Measurements from ENCODE around the gene NKAIN1. TPM values are rescaled to one million over a fixed set of nuclear protein-coding genes. Genes with fewer than 3 reads are reported as not detected.

NKAIN1 gene
- total and polyA plus RNA-seq, 2 of the 13 experiments (the other 11 are each of a cell fraction or from before 2014, with no cell fraction given), result 0.29 to 0.40 TPM

DNA sequence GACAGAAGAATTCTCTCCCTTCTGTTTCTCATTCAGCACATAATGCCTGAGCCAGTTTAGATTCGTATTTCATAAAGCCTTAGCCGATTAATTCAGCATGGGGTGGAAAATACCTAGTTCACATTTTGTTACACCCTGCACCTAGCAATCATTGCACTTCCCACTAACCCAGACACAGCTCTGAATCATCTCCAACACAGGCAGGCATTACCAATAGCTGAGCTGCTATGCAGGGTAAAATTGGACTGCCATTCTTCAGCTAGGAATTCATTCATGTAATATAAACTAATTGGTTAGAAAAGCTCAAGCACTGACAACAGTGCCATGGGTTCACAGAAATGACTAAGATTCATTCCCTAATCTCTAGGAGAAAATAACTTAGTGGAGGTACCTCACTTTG lies 26.9 kb upstream of the NKAIN1 start (continued):
- no peak for TF ChIP-seq RBM39 (IDR thresholded peaks at IDR 0.05; ENCODE audit: low read depth, low read length, poor library complexity, severe bottlenecking)

DNA sequence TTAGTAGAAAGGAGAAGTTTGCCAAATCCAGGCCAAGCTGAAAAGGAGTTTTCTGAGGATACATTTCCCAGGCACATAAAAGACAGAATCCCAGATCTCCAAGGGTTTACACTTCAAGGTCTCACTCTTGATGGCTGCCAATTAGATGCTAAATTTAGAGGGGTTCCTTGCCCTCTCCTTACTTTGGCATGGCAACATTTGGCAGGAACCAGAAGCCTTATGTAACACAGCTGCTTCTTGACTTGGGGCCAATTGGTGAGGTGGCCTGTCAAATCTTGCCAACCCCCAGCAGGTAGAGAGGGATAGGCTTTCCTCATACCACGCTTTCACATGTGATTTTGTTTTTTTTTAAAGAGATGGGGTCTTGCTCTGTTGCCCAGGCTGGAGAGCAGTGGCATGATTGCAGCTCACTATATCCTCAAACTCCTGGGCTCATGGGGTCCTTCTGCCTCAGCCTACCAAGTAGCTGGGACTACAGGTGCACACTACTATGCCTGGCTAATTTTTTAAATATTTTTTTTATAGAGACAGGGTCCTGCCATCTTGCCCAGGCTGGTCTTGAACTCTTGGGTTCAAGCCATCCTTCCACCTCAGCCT lies 25.2 kb upstream of the NKAIN1 start:
- WGBS (ENCODE audit: low lambda C conversion rate), result 100% methylated on average over 1 of the region's 1 CpG
- intact Hi-C loops (cut with micrococcal nuclease; ENCODE audit: unreplicated experiment) (no loop called here), in situ Hi-C loops (cut with HindIII; ENCODE audit: extremely low pct_ligation_motif_present, low pct_unique_long_range_greater_than_20kb) (no loop called here)
- ATAC-seq, result no peak
- no peaks in the 10 kb centered on the region for H3K27me3 ChIP-seq (ENCODE audit: control insufficient read depth in 1 of 2, insufficient read depth in 2 of 2, low read length in 2 of 2)
- no peaks in the 10 kb centered on the region for H3K4me1 ChIP-seq (ENCODE audit: insufficient read depth, low read length)
- peaks cover 27 to 77% of the 10 kb centered on the region in 2 experiments for H3K36me3 ChIP-seq (replicated peaks in 1 of 2; ENCODE audit: control insufficient read depth in 1 of 2, insufficient read depth in 2 of 2, low read length in 2 of 2)
- no TSS peak for BruUV-seq (replicated peaks)
- ChIA-PET CTCF (ENCODE audit: low intra/inter-chr PET ratio, low total read pairs) (no interaction called here), POLR2A (interaction anchor here (1.0 kb wide), 1 partner anchor 15 kb away, joined by 3 read pairs; no protein-coding TSS in a partner anchor)
- no peaks in the 10 kb centered on the region for H4K20me1 ChIP-seq (ENCODE audit: insufficient read depth, low read length)
- no peak overlapping the region for H2AFZ ChIP-seq (ENCODE audit: low read length)
- no peak overlapping the region for H3K27ac ChIP-seq (ENCODE audit: extremely low read length, insufficient read depth, low read length)
- no peak for FAIRE-seq
- no peak overlapping the region for H3K4me3 ChIP-seq (replicated peaks in 1 of 3; ENCODE audit: insufficient read depth in 1 of 3, low read depth in 2 of 3, low read length in 3 of 3)
- DNase-seq (ENCODE audit: low spot score), result no peak
- no peaks in the 10 kb centered on the region for H3K79me2 ChIP-seq (ENCODE audit: insufficient read depth, low read length)
- H3K9ac ChIP-seq (ENCODE audit: insufficient read depth, low read depth, low read length), result no peak overlapping the region
- H3K9me3 ChIP-seq (ENCODE audit: low read length), result no peaks in the 10 kb centered on the region
- H3K4me2 ChIP-seq (ENCODE audit: low read depth, low read length), result no peak overlapping the region
- TF ChIP-seq, protein P1, sequence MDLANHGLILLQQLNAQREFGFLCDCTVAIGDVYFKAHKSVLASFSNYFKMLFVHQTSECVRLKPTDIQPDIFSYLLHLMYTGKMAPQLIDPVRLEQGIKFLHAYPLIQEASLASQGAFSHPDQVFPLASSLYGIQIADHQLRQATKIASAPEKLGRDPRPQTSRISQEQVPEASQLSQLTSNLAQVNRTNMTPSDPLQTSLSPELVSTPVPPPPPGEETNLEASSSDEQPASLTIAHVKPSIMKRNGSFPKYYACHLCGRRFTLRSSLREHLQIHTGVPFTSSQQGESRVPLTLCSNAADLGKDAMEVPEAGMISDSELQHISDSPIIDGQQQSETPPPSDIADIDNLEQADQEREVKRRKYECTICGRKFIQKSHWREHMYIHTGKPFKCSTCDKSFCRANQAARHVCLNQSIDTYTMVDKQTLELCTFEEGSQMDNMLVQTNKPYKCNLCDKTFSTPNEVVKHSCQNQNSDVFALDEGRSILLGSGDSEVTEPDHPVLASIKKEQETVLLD (CRISPR knock-in tag; IDR thresholded peaks at IDR 0.05; ENCODE audit: low read depth), result no peak
- TF ChIP-seq NFKBIZ (CRISPR knock-in tag; IDR thresholded peaks at IDR 0.05), result no peak
- TF ChIP-seq RBM39 (IDR thresholded peaks at IDR 0.05; ENCODE audit: low read depth, low read length, poor library complexity, severe bottlenecking), result no peak
- TF ChIP-seq, protein P2, sequence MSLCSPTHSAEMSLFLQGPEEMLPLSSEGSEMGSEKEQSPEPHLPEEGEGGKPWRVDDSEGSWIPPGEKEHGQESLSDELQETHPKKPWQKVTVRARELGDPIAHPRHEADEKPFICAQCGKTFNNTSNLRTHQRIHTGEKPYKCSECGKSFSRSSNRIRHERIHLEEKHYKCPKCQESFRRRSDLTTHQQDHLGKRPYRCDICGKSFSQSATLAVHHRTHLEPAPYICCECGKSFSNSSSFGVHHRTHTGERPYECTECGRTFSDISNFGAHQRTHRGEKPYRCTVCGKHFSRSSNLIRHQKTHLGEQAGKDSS (CRISPR knock-in tag; IDR thresholded peaks at IDR 0.05; ENCODE audit: borderline replicate concordance, low read depth), result no peak
- TF ChIP-seq MAFF (IDR thresholded peaks at IDR 0.05; ENCODE audit: low read depth, low read length), result no peak
- no peak for TF ChIP-seq ZNF207 (IDR thresholded peaks at IDR 0.05; ENCODE audit: borderline replicate concordance)
- no peak for TF ChIP-seq ZNF569 (CRISPR knock-in tag; IDR thresholded peaks at IDR 0.05; ENCODE audit: borderline replicate concordance)
- TF ChIP-seq ZNF572 (CRISPR knock-in tag; IDR thresholded peaks at IDR 0.05), result no peak
- TF ChIP-seq TAF15 (IDR thresholded peaks at IDR 0.05; ENCODE audit: low read depth, low read length, poor library complexity, severe bottlenecking), result no peak
- TF ChIP-seq, protein P3, sequence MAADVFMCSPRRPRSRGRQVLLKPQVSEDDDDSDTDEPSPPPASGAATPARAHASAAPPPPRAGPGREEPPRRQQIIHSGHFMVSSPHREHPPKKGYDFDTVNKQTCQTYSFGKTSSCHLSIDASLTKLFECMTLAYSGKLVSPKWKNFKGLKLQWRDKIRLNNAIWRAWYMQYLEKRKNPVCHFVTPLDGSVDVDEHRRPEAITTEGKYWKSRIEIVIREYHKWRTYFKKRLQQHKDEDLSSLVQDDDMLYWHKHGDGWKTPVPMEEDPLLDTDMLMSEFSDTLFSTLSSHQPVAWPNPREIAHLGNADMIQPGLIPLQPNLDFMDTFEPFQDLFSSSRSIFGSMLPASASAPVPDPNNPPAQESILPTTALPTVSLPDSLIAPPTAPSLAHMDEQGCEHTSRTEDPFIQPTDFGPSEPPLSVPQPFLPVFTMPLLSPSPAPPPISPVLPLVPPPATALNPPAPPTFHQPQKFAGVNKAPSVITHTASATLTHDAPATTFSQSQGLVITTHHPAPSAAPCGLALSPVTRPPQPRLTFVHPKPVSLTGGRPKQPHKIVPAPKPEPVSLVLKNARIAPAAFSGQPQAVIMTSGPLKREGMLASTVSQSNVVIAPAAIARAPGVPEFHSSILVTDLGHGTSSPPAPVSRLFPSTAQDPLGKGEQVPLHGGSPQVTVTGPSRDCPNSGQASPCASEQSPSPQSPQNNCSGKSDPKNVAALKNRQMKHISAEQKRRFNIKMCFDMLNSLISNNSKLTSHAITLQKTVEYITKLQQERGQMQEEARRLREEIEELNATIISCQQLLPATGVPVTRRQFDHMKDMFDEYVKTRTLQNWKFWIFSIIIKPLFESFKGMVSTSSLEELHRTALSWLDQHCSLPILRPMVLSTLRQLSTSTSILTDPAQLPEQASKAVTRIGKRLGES (CRISPR knock-in tag; IDR thresholded peaks at IDR 0.05; ENCODE audit: borderline replicate concordance), result no peak
- no peak for TF ChIP-seq ZNF577 (CRISPR knock-in tag; IDR thresholded peaks at IDR 0.05; ENCODE audit: borderline replicate concordance, low read depth)
- TF ChIP-seq, protein P4, sequence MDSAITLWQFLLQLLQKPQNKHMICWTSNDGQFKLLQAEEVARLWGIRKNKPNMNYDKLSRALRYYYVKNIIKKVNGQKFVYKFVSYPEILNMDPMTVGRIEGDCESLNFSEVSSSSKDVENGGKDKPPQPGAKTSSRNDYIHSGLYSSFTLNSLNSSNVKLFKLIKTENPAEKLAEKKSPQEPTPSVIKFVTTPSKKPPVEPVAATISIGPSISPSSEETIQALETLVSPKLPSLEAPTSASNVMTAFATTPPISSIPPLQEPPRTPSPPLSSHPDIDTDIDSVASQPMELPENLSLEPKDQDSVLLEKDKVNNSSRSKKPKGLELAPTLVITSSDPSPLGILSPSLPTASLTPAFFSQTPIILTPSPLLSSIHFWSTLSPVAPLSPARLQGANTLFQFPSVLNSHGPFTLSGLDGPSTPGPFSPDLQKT (CRISPR knock-in tag; IDR thresholded peaks at IDR 0.05; ENCODE audit: borderline replicate concordance), result no peak
- TF ChIP-seq ZNF230 (CRISPR knock-in tag; IDR thresholded peaks at IDR 0.05), result no peak

Data from HepG2 (cell line).